NCI-H1436 treated with DMSO at 0.1 percent for 48 hours (cell line): ENCODE results near the gene KSR2.
"Not testable (repeated sequence)": the region's sequence is repeated elsewhere in the genome, so short reads cannot be mapped to it uniquely, and the experiment has no call there.

Experiments used
- DNase-seq: peaks from one replicate; lab custom pipeline; 2025; lab: John Stamatoyannopoulos, UW

Gene KSR2

GRCh38 chr12:117967512-117967911 is 1.3 kb downstream of the KSR2 start:
- no peak for DNase-seq

GRCh38 chr12:117967043-117967442 is 1.7 kb downstream of the KSR2 start:
- no peak for DNase-seq

- DNase-seq = no peak
These were observed 2.3 kb downstream of the KSR2 start for GRCh38 chr12:117966511-117966910.

GRCh38 chr12:117963836-117964235 is 5.0 kb downstream of the KSR2 start:
- no peak for DNase-seq

GRCh38 chr12:117936722-117937484 is 31.9 kb downstream of the KSR2 start:
- DNase-seq = no peak

- DNase-seq = no peak
These were observed 35.2 kb downstream of the KSR2 start for GRCh38 chr12:117933545-117933944.

- DNase-seq = no peak
These were observed 42.3 kb downstream of the KSR2 start for GRCh38 chr12:117926391-117926899.

- no peak for DNase-seq
These were observed 46.6 kb downstream of the KSR2 start for GRCh38 chr12:117921929-117922777.

- no peak for DNase-seq
These were observed 49.3 kb downstream of the KSR2 start for GRCh38 chr12:117919479-117919878.

- no peak for DNase-seq
These were observed 54.1 kb downstream of the KSR2 start for GRCh38 chr12:117914686-117915085.

- no peak for DNase-seq
These were observed 56.0 kb downstream of the KSR2 start for GRCh38 chr12:117912756-117913155.

- no peak for DNase-seq
These were observed 60.4 kb downstream of the KSR2 start for GRCh38 chr12:117908411-117908810.

- DNase-seq = no peak
These were observed 61.6 kb downstream of the KSR2 start for GRCh38 chr12:117907108-117907689.

GRCh38 chr12:117904051-117904450 is 64.7 kb downstream of the KSR2 start:
- DNase-seq = no peak

- no peak for DNase-seq
These were observed 65.5 kb downstream of the KSR2 start for GRCh38 chr12:117903110-117903840.

- DNase-seq = no peak
These were observed 67.2 kb downstream of the KSR2 start for GRCh38 chr12:117901631-117902030.

GRCh38 chr12:117900561-117900960 is 68.2 kb downstream of the KSR2 start:
- DNase-seq = no peak

GRCh38 chr12:117897372-117898161 is 71.2 kb downstream of the KSR2 start:
- peak; percentile 13 for DNase-seq

- DNase-seq = no peak
These were observed 72.8 kb downstream of the KSR2 start for GRCh38 chr12:117896009-117896408.

- no peak for DNase-seq
These were observed 76.3 kb downstream of the KSR2 start for GRCh38 chr12:117892441-117892840.

GRCh38 chr12:117891265-117891664 is 77.5 kb downstream of the KSR2 start:
- not testable (repeated sequence) for DNase-seq
